ENCODE measurements around the gene PLAGL1. TPM values are rescaled to one million over a fixed set of nuclear protein-coding genes. Genes with fewer than 3 reads are reported as not detected.

Gene PLAGL1
- total RNA-seq, 1 donor from 2014 or later, result 29.7 TPM

DNA sequence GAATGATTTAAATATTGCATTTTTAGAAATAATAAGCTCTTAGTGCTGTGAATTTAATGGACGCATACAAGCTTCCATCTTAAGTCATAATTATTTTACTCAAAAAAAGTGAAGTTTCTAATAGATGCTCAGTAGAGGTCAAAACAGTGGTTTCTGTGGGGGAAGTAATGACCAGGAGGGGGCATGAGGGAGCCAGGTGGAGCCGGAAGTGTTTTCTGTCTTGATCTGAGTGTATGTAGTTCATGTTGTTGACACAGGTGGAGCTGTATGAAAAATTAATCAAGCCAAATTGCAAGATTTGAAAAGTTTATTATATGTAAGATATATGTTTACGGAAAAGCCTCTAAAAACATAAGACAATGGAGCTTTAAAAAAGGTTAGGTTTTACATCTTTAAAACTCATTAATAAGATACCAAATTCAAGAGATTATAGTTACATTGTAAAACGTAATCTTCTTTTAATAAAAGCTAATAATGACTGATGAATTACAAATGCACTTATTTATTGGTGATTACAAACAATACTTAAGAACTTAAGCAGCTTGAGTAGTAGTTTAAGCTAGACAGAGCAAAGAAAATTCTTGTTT, 68.0 kb downstream of the PLAGL1 start:
- H3K4me1 Mint-ChIP-seq, result peaks cover 16% of the 10 kb centered on the region
- peak; percentile 25 for DNase-seq (ENCODE audit: low read depth, low spot score)
- TF ChIP-seq, protein P1, sequence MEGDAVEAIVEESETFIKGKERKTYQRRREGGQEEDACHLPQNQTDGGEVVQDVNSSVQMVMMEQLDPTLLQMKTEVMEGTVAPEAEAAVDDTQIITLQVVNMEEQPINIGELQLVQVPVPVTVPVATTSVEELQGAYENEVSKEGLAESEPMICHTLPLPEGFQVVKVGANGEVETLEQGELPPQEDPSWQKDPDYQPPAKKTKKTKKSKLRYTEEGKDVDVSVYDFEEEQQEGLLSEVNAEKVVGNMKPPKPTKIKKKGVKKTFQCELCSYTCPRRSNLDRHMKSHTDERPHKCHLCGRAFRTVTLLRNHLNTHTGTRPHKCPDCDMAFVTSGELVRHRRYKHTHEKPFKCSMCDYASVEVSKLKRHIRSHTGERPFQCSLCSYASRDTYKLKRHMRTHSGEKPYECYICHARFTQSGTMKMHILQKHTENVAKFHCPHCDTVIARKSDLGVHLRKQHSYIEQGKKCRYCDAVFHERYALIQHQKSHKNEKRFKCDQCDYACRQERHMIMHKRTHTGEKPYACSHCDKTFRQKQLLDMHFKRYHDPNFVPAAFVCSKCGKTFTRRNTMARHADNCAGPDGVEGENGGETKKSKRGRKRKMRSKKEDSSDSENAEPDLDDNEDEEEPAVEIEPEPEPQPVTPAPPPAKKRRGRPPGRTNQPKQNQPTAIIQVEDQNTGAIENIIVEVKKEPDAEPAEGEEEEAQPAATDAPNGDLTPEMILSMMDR (conservative IDR thresholded peaks at IDR 0.05), result peak; percentile 85
- H3K4me3 Mint-ChIP-seq, result no peak overlapping the region
- H3K36me3 Mint-ChIP-seq (ENCODE audit: low read depth), result peaks cover 3% of the 10 kb centered on the region
- no peak overlapping the region for H3K27ac Mint-ChIP-seq (ENCODE audit: unreplicated experiment)
- peaks cover 3% of the 10 kb centered on the region for H3K9me3 Mint-ChIP-seq
- peaks cover 6% of the 10 kb centered on the region for H3K27me3 Mint-ChIP-seq (ENCODE audit: low read depth)

DNA sequence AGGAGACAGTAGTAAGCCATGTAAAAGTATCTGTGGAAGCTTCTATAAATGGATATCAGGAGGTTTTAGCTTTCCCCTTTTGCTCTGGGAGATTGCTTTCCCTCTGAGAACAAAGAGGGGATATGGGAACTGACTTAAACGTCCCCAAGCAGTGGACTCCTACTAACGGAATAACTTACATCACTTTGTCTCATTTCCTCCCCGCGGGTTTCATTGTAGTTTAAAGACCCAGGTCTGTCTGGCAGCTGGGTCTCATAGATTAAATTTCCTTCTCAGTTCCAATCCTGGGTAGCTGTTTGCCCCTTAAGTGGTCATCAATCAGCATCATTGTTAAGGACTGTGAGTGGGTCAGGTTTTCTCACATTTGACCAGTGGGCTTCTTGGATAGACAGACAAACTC, 68.7 kb downstream of the PLAGL1 start:
- peaks cover 6% of the 10 kb centered on the region for H3K27me3 Mint-ChIP-seq (ENCODE audit: low read depth)
- H3K4me1 Mint-ChIP-seq, result peaks cover 16% of the 10 kb centered on the region
- H3K36me3 Mint-ChIP-seq (ENCODE audit: low read depth), result peaks cover 3% of the 10 kb centered on the region
- H3K4me3 Mint-ChIP-seq, result no peak overlapping the region
- peaks cover 3% of the 10 kb centered on the region for H3K9me3 Mint-ChIP-seq
- TF ChIP-seq, protein P1 (conservative IDR thresholded peaks at IDR 0.05), result no peak
- no peak for DNase-seq (ENCODE audit: low read depth, low spot score)
- no peak overlapping the region for H3K27ac Mint-ChIP-seq (ENCODE audit: unreplicated experiment)

DNA sequence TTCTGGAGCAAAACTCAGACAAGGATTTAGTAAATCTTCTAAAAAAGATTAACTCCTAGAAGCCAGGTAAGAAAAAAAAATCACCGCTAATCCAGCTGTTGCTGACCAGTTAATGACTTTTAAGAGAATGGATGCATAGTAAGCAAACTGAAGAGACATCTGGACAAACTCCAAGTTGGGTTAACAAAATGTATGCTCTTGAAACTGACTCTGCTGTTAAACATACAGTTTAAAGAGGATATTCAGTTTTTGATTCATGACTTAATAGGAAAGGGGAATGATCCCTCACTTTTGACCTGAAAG, 70.4 kb downstream of the PLAGL1 start:
- no peak for DNase-seq (ENCODE audit: low read depth, low spot score)
- peaks cover 6% of the 10 kb centered on the region for H3K27me3 Mint-ChIP-seq (ENCODE audit: low read depth)
- H3K9me3 Mint-ChIP-seq, result peaks cover 3% of the 10 kb centered on the region
- H3K36me3 Mint-ChIP-seq (ENCODE audit: low read depth), result peaks cover 3% of the 10 kb centered on the region
- H3K4me1 Mint-ChIP-seq, result peaks cover 11% of the 10 kb centered on the region
- TF ChIP-seq, protein P1 (conservative IDR thresholded peaks at IDR 0.05), result no peak
- H3K27ac Mint-ChIP-seq (ENCODE audit: unreplicated experiment), result no peak overlapping the region
- no peak overlapping the region for H3K4me3 Mint-ChIP-seq

DNA sequence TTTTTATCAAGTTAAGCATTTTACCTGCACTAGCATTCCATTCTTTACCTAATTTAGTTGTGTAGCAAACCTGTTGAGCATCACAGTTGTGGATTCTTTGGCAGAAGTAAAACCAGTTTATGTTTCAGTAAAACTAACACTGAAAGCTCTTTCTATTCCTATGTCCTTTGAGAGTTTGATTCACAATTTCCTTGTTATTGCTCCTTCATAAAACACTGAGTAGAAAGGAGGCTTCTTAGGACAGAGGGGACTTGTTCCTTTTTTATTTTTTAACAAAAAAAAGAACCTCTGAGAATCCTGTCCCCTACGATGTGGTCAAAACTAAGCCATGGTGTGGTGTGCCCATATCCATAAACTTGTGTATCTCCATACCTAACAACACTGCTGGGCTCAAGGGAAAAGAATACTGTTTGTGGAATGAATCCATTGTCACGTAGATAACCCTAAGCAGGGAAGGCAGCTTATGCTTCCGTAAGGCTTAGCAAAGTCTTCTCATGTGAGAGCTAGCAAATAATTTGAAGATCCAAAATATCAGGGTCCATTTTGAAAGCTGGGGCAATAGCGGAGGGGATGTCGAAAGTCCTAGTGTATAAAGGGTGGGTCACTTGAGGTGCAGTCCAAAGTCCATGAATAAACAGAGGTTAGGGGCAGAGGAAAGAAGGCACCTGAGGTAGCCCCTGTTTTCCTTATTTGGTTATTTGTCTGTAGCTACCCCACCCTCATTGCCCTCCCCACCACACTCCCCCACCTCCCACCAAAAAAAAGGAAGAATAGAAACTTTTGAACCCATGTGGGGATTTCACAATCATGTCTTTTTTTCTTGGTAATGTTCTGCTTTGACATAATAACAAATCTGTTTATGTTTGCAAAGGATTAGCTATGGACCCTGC, 71.0 kb downstream of the PLAGL1 start:
- Mint-ChIP-seq H3K36me3 (ENCODE audit: low read depth) (peaks cover 3% of the 10 kb centered on the region), H3K9me3 (peaks cover 3% of the 10 kb centered on the region), H3K4me1 (peaks cover 11% of the 10 kb centered on the region), H3K27ac (ENCODE audit: unreplicated experiment) (no peak overlapping the region), H3K4me3 (no peak overlapping the region), H3K27me3 (ENCODE audit: low read depth) (peaks cover 5% of the 10 kb centered on the region)
- TF ChIP-seq, protein P1 (conservative IDR thresholded peaks at IDR 0.05), result no peak
- no peak for DNase-seq (ENCODE audit: low read depth, low spot score)

DNA sequence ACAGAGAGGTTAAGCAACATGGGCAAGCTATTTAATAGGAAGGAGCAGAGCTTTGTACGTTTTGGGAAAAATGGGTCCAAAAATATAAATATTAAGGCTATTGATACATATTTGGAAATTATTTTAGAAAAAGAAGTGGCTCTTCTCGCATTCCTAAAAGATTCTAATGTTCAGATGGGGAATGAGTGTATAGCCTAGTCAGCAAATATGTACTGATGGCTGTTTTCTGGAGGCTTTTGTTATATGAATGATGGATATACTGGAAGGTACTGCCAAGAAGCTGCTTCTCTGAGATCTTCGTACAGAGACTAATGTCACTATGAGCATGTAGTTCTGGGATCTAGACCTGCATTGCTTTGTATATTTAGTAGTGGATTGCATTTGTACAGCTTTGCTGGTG, 71.7 kb downstream of the PLAGL1 start:
- no peak overlapping the region for H3K4me3 Mint-ChIP-seq
- H3K27ac Mint-ChIP-seq (ENCODE audit: unreplicated experiment), result no peak overlapping the region
- H3K27me3 Mint-ChIP-seq (ENCODE audit: low read depth), result peaks cover 2% of the 10 kb centered on the region
- H3K9me3 Mint-ChIP-seq, result peaks cover 6% of the 10 kb centered on the region
- H3K36me3 Mint-ChIP-seq (ENCODE audit: low read depth), result peaks cover 3% of the 10 kb centered on the region
- DNase-seq (ENCODE audit: low read depth, low spot score), result no peak
- H3K4me1 Mint-ChIP-seq, result peaks cover 11% of the 10 kb centered on the region
- TF ChIP-seq, protein P1 (conservative IDR thresholded peaks at IDR 0.05), result no peak
